CD14-positive monocyte (primary cell): ENCODE measurements around the gene MCU. TPM values are rescaled to one million over a fixed set of nuclear protein-coding genes. Genes with fewer than 3 reads are reported as not detected.
"Not testable (repeated sequence)": the region's sequence is repeated elsewhere in the genome, so short reads cannot be mapped to it uniquely, and the experiment has no call there.

Experiments used
- DNase-seq, 3 donors: peaks; one replicate each; pipeline ENCODE4 v3.0.0-alpha.2; 2011 to 2022
- H2AFZ ChIP-seq: 2 replicates; pipeline ENCODE4 v1.6.0; 2012; ENCODE audit warnings: mild to moderate bottlenecking, low read depth, low read length, inconsistent platforms; ENCODE audit not compliant: insufficient read depth, poor library complexity, severe bottlenecking
- H3K27ac ChIP-seq, 2 donors: 1 replicate in 1 of 2; 2 replicates in 1 of 2; pipeline ENCODE4 v1.5.1; 2012 to 2013; ENCODE audit warnings: low read length in 2 of 2, control low read depth in 1 of 2, inconsistent platforms in 1 of 2, low read depth in 1 of 2, mild to moderate bottlenecking in 1 of 2
- H3K27me3 ChIP-seq, 2 donors: one replicate each; pipeline versions ENCODE4 v1.6.0 to v1.6.1; 2011 to 2013; ENCODE audit warnings: low read length in 2 of 2; ENCODE audit not compliant: control insufficient read depth in 2 of 2, insufficient read depth in 2 of 2
- H3K36me3 ChIP-seq, 2 donors: replicated peaks in 1 of 2; 1 replicate in 1 of 2; 2 replicates in 1 of 2; pipeline versions ENCODE4 v1.5.1 to v1.6.1; 2012 to 2013; ENCODE audit warnings: low read length in 2 of 2, control low read depth in 1 of 2, inconsistent platforms in 1 of 2, mild to moderate bottlenecking in 1 of 2; ENCODE audit not compliant: insufficient read depth in 2 of 2, control insufficient read depth in 1 of 2
- H3K4me1 ChIP-seq, 2 donors: 1 replicate in 1 of 2; 2 replicates in 1 of 2; pipeline versions ENCODE4 v1.5.1 to v1.6.1; 2012 to 2013; ENCODE audit warnings: low read length in 2 of 2, control low read depth in 1 of 2, inconsistent platforms in 1 of 2, mild to moderate bottlenecking in 1 of 2, moderate library complexity in 1 of 2; ENCODE audit not compliant: insufficient read depth in 2 of 2, control insufficient read depth in 1 of 2
- H3K4me2 ChIP-seq: replicated peaks from 2 replicates; pipeline ENCODE3; 2012; ENCODE audit warnings: low read length, moderate library complexity, mild to moderate bottlenecking; ENCODE audit not compliant: poor library complexity, severe bottlenecking; ENCODE audit errors: extremely low read depth
- H3K4me3 ChIP-seq, 3 experiments: fragments of 200-600 bp in 1 of 3; sonication (generic) in 1 of 3; replicated peaks in 1 of 3; 1 replicate in 2 of 3; 2 replicates in 1 of 3; pipeline ENCODE4 v1.5.1; 2011 to 2013; ENCODE audit warnings: low read length in 3 of 3, mild to moderate bottlenecking in 3 of 3, control low read depth in 2 of 3, low read depth in 2 of 3, inconsistent platforms in 1 of 3, moderate library complexity in 1 of 3
- H3K79me2 ChIP-seq: 2 replicates; pipeline ENCODE4 v1.6.0; 2012; ENCODE audit warnings: mild to moderate bottlenecking, control low read depth, inconsistent platforms, low read length, moderate library complexity; ENCODE audit not compliant: insufficient read depth
- H3K9ac ChIP-seq: 2 replicates; pipeline ENCODE4 v1.6.0; 2017; ENCODE audit warnings: low read length, mild to moderate bottlenecking; ENCODE audit not compliant: insufficient read depth, poor library complexity, severe bottlenecking
- H3K9me3 ChIP-seq, 2 donors: replicated peaks in 1 of 2; 1 replicate in 1 of 2; 2 replicates in 1 of 2; pipeline versions ENCODE4 v1.5.1 to v1.6.1; 2012 to 2013; ENCODE audit warnings: low read length in 2 of 2, control low read depth in 1 of 2; ENCODE audit not compliant: control insufficient read depth in 1 of 2, insufficient read depth in 1 of 2
- H4K20me1 ChIP-seq: 2 replicates; pipeline ENCODE4 v1.6.0; 2012; ENCODE audit warnings: mild to moderate bottlenecking, low read length, control low read depth, moderate library complexity; ENCODE audit not compliant: insufficient read depth
- H3K27ac Mint-ChIP-seq, 7 donors: one replicate each; pipeline ENCODE4 v1.8.0; 2020; ENCODE audit warnings: mild to moderate bottlenecking in 7 of 7, mixed read lengths in 7 of 7, moderate library complexity in 6 of 7, inconsistent platforms in 2 of 7
- H3K27me3 Mint-ChIP-seq, 3 donors: one replicate each; pipeline ENCODE4 v1.8.0; 2021 to 2022; ENCODE audit warnings: low read depth in 3 of 3, mild to moderate bottlenecking in 3 of 3, mixed read lengths in 3 of 3, moderate library complexity in 3 of 3, inconsistent platforms in 1 of 3
- H3K36me3 Mint-ChIP-seq, 2 donors: one replicate each; pipeline ENCODE4 v1.8.0; 2020; ENCODE audit warnings: mixed read lengths in 2 of 2, inconsistent platforms in 1 of 2, mild to moderate bottlenecking in 1 of 2
- H3K4me1 Mint-ChIP-seq: one replicate; pipeline ENCODE4 v1.8.0; 2020; ENCODE audit warnings: mild to moderate bottlenecking, mixed read lengths
- H3K4me3 Mint-ChIP-seq, 2 donors: one replicate each; pipeline ENCODE4 v1.8.0; 2020; ENCODE audit warnings: mild to moderate bottlenecking in 2 of 2, mixed read lengths in 2 of 2, moderate library complexity in 1 of 2
- H3K9me3 Mint-ChIP-seq, 7 donors: one replicate each; pipeline ENCODE4 v1.8.0; 2020 to 2022; ENCODE audit warnings: mixed read lengths in 7 of 7, mild to moderate bottlenecking in 6 of 7, moderate library complexity in 6 of 7, inconsistent platforms in 2 of 7
- WGBS: methylation state at CpG from one replicate; pipeline ENCODE4 v1.1.5; 2013; ENCODE audit warnings: missing lambda C conversion rate; ENCODE audit not compliant: insufficient coverage; 5-methylcytosine and 5-hydroxymethylcytosine counted together
- intact Hi-C, 2 donors: fragments of 100-400 bp; cut with micrococcal nuclease; formaldehyde crosslinking; loops; one replicate each; pipeline versions ENCODE4 v1.15.0 to v1.15.1; 2023
- polyA plus RNA-seq, 3 donors: library from polyadenylated mRNA; depleted of rRNA in 1 of 3; unstranded in 2 of 3; stranded (reverse) in 1 of 3; fragments of 300-500 nt in 2 of 3; fragments of >200 nt in 1 of 3; fragmentation: Illumina TruSeq in 2 of 3; gene quantifications; 1 replicate in 2 of 3; 2 replicates in 1 of 3; pipeline ENCODE4 v1.2.3, GENCODE V29; 2012 to 2021
- TF ChIP-seq, protein P1 (sequence below): fragments of 200-600 bp; IDR thresholded peaks from one replicate; pipeline ENCODE4 v1.8.0; 2022; ENCODE audit warnings: antibody characterized with exemption, mild to moderate bottlenecking

The MCU gene
- polyA plus RNA-seq, 3 donors, result 11.7 to 23.1 (median 16.5) TPM

DNA sequence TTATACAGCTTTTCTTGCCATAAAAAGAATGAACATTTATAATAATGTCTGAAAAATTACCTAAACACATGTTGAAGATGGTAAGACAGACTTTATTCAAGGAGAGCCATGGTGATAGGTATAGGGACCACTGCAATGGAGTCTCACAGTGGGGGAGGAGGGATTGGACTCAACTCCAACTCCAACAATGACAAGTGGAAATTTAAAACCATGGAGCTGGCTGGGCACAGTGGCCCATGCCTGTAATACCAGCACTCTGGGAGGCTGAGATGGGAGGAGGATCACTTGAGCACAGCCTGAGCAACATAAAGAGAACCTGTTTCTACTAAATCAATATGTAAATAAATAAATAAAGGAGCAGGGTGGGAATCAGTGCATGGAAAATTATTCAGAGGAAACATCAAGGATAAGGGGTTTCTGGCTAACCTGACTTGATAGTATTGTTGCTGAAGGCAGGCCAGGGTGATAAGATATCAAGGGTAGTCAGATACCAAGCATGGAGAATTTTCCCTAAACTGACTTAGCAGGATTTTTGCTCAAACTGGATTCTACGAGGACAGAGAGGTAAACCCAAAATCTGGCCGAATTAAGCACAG lies 46.6 kb upstream of the MCU start:
- intact Hi-C loops, result no loop called here
- no peaks in the 10 kb centered on the region for H3K36me3 Mint-ChIP-seq
- H3K79me2 ChIP-seq, result no peaks in the 10 kb centered on the region
- H3K9ac ChIP-seq, result no peak overlapping the region
- peaks cover 20 to 25% of the 10 kb centered on the region in 2 donors for H3K4me1 ChIP-seq
- H3K27ac Mint-ChIP-seq, result peak overlapping the region in 1 of 7 donors; percentile 3
- no peak overlapping the region for H3K27ac ChIP-seq
- no peak overlapping the region for H3K4me2 ChIP-seq
- H4K20me1 ChIP-seq, result no peaks in the 10 kb centered on the region
- H3K36me3 ChIP-seq, result no peaks in the 10 kb centered on the region
- WGBS, result no CpG with 5 or more reads among the region's 2 CpGs
- no peak overlapping the region for H3K4me3 ChIP-seq
- no peaks in the 10 kb centered on the region for H3K9me3 Mint-ChIP-seq
- no peak for DNase-seq
- H3K4me3 Mint-ChIP-seq, result no peak overlapping the region
- H3K27me3 ChIP-seq, result no peaks in the 10 kb centered on the region
- TF ChIP-seq, protein P1, sequence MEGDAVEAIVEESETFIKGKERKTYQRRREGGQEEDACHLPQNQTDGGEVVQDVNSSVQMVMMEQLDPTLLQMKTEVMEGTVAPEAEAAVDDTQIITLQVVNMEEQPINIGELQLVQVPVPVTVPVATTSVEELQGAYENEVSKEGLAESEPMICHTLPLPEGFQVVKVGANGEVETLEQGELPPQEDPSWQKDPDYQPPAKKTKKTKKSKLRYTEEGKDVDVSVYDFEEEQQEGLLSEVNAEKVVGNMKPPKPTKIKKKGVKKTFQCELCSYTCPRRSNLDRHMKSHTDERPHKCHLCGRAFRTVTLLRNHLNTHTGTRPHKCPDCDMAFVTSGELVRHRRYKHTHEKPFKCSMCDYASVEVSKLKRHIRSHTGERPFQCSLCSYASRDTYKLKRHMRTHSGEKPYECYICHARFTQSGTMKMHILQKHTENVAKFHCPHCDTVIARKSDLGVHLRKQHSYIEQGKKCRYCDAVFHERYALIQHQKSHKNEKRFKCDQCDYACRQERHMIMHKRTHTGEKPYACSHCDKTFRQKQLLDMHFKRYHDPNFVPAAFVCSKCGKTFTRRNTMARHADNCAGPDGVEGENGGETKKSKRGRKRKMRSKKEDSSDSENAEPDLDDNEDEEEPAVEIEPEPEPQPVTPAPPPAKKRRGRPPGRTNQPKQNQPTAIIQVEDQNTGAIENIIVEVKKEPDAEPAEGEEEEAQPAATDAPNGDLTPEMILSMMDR, result no peak
- H3K27me3 Mint-ChIP-seq, result peaks cover 0 to 4% (median 0%) of the 10 kb centered on the region in 3 donors
- no peak overlapping the region for H2AFZ ChIP-seq
- no peaks in the 10 kb centered on the region for H3K9me3 ChIP-seq
- H3K4me1 Mint-ChIP-seq, result peaks cover 17% of the 10 kb centered on the region

GRCh38 chr10:72646971-72647370 lies 45.0 kb upstream of the MCU start:
- H3K27me3 Mint-ChIP-seq, H3K4me2 ChIP-seq, intact Hi-C loops, H3K4me3 Mint-ChIP-seq, H4K20me1 ChIP-seq, H3K4me3 ChIP-seq, H3K36me3 ChIP-seq, H3K79me2 ChIP-seq, H3K27me3 ChIP-seq, H2AFZ ChIP-seq, H3K27ac ChIP-seq, H3K27ac Mint-ChIP-seq, H3K36me3 Mint-ChIP-seq, H3K9ac ChIP-seq, DNase-seq, H3K9me3 Mint-ChIP-seq, H3K9me3 ChIP-seq: not testable (repeated sequence)
- peaks cover 19% of the 10 kb centered on the region for H3K4me1 Mint-ChIP-seq
- peaks cover 20 to 25% of the 10 kb centered on the region in 2 donors for H3K4me1 ChIP-seq
- WGBS, result no CpG with 5 or more reads among the region's 3 CpGs
